NCI-H2196 treated with DMSO at 0.1 percent for 48 hours (cell line): ENCODE data around the gene KCNH5.
A peak's percentile ranks its signal among the peaks of the same experiment; 100 is the strongest.

ENCODE experiments used
- DNase-seq: peaks from one replicate; lab custom pipeline; 2025; ENCODE audit not compliant: unreplicated experiment; lab: John Stamatoyannopoulos, UW

Gene KCNH5, protein sequence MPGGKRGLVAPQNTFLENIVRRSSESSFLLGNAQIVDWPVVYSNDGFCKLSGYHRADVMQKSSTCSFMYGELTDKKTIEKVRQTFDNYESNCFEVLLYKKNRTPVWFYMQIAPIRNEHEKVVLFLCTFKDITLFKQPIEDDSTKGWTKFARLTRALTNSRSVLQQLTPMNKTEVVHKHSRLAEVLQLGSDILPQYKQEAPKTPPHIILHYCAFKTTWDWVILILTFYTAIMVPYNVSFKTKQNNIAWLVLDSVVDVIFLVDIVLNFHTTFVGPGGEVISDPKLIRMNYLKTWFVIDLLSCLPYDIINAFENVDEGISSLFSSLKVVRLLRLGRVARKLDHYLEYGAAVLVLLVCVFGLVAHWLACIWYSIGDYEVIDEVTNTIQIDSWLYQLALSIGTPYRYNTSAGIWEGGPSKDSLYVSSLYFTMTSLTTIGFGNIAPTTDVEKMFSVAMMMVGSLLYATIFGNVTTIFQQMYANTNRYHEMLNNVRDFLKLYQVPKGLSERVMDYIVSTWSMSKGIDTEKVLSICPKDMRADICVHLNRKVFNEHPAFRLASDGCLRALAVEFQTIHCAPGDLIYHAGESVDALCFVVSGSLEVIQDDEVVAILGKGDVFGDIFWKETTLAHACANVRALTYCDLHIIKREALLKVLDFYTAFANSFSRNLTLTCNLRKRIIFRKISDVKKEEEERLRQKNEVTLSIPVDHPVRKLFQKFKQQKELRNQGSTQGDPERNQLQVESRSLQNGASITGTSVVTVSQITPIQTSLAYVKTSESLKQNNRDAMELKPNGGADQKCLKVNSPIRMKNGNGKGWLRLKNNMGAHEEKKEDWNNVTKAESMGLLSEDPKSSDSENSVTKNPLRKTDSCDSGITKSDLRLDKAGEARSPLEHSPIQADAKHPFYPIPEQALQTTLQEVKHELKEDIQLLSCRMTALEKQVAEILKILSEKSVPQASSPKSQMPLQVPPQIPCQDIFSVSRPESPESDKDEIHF

DNA sequence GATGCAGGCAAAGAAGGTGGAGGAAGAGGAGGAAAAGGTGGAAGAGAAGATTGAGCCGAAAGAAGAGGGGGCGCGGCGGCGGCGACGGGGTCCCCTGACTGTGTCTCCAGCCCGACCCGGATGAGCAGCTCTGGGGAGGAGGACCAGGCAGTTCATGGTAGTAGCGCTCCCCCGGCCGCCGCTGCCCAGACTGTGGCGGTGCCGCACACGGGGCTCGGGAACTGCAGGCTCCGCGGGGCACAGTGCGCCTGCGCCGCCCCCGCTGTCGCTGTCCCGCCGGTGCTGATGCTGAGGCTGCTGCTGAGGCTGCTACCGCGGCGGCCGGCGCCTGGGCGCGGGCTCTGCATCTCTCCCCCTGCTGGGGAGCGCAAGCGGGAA is at the start of gene KCNH5:
KCNH5 (minus strand) TSS at position 225 of the 378 bp plus-strand sequence. CDS start 272 bp downstream, outside the sequence.
- DNase-seq, result peak; percentile 39

DNA sequence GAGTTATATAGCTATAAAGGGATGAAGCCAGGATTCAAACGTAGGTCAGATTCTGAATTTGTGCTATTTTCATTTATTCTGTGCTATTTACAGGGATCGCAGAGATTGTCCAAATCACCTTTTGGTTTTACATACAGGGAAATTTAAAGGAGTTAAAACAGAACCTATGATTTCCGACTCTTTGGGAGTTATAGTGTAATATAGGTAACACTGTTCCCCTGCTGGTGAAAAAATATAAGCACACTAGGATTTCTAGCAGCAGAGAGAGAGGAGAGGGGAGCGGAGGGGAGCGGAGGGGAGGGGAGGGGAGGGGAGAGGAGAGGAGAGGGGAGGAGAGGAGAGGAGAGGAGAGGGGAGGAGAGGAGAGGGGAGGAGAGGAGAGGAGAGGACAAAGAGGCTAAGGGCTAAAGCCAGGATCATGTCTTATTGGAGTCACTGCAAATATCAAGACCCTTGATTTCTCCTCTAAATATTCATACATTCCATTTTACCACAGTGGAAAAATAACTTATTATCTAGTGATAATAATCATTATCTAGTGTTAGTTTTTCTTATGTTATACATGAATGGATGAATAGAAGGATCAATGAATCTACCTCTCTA is 46.2 kb upstream of the KCNH5 start:
- DNase-seq, result no peak

DNA sequence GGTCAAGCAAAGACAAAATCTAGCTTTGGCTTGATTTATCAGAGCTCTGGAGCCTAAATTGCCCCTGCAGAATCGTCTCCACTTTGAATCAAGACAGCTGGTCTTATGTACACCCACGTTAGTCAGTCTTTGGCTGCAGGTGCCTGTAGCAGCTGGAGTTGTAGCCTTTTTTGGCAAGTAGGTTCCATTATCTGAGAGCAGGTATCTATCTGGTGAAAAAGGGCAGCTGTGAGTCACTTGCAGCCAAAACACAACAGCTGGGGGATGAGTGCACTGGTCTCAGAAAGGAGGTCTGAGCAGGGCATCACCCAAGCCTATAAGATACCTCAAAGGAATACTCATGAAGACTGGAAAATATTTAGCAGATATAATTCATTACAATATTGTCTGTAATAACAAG is 43.6 kb upstream of the KCNH5 start:
- peak; percentile 32 for DNase-seq

DNA sequence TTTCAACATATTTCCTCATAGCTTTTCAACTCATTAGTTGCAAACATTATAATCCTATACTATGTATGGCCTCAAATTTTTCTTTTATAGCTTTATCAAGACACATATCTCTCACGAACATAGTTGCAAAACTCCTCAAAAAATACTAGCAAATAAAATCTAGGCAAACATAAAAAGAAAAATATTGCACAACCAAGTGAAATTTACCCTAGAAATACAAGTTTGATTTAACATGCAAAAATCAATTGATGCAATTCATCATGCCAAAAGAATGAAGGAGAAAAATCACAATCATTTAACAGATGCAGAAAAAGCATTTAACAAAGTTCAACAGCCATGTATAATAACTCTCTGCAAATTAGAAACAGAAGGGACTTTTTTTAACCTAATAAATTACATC is 33.3 kb upstream of the KCNH5 start:
- DNase-seq, result no peak

DNA sequence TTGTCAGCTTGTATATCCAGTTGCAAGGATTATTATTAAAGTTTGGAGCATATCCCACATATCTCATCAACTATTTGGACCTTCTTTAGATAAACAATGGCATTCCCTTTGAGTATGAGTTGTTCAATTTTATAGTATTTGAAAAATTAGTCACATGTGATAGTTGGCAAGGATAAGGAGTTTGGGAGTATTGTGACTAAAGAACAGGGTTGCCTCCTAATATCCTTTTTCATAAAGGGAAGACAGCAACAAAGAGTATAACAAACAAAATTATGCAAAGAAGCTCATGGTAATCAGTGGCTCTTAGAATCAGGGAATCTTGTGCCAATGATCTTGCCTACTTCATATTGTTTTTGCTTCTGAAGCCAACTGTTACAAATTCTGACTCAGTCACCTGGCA is 31.2 kb upstream of the KCNH5 start:
- no peak for DNase-seq

DNA sequence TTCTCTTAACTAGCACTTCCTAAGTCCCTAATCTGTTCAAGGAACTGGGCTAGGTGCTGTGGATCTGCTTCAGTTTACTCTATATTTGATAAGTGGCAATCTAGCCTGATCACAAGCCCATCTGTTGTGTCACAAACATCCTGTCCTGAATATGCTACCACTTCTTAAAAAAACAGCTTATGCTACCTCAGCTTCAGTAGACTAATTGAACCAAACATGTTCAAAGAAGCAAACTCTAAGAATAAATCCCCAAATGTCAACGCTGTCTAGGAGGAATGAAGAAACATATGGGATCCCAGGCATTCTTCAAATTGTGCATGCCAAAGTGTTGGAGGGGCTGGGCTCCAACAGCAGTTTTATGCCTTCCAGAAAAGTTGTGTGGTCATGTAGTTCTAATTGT is 10.4 kb upstream of the KCNH5 start:
- no peak for DNase-seq

DNA sequence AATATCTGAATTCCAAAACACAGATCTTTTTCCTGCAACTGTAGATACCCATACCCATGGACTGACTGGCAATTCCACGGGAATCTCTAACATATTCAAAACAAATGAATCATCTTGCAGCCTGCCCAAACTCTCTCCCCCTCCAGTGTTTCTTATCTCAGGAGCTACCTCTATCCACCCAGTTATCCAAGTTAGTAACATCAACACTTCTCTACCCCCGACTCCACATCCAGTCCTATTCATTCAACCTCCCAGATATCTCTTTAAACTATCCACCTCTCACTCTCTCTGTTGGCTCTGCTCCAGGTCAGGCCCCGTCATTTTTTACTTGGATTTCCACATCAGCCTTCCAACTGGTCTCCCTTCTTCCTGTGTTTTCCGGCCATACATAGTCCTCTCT is 6.7 kb upstream of the KCNH5 start:
- DNase-seq, result no peak

DNA sequence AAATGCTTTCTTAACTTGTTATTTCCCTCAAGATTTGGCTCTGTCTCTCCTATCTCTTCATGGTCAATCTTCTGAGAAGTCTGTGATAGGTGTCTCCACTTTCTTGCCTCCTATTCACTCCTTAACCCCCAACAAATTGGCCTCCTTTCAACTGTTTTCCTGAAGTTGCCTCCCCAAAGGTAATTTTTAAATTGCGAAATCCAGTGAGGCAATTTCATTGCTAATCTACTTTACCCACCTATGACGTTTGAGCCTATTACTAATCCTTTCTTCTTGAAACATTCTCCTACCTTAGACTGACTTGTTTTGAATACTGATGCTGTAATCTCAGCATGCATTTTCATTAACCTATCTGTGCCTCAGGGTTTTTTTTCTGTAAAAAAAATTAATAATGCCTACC is 6.0 kb upstream of the KCNH5 start:
- DNase-seq, result no peak

DNA sequence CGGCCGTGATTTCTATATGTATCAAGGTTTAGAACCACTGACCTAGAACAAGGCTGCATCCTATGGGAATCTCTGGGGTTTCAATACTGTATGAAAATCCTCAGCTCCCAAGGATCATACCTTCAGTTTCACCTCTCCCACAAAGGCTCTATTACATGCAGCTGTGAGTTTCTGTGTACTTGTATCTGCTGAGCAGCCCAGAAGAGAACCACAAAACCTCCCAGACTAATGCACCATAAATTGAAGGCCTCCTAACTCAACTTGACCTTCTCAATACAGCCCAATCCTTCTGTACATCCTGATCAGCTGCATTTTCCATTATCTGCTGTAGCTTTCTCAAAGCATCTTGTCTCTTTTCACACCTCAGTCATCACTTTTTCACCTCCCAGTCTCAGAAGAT is 5.4 kb upstream of the KCNH5 start:
- no peak for DNase-seq

DNA sequence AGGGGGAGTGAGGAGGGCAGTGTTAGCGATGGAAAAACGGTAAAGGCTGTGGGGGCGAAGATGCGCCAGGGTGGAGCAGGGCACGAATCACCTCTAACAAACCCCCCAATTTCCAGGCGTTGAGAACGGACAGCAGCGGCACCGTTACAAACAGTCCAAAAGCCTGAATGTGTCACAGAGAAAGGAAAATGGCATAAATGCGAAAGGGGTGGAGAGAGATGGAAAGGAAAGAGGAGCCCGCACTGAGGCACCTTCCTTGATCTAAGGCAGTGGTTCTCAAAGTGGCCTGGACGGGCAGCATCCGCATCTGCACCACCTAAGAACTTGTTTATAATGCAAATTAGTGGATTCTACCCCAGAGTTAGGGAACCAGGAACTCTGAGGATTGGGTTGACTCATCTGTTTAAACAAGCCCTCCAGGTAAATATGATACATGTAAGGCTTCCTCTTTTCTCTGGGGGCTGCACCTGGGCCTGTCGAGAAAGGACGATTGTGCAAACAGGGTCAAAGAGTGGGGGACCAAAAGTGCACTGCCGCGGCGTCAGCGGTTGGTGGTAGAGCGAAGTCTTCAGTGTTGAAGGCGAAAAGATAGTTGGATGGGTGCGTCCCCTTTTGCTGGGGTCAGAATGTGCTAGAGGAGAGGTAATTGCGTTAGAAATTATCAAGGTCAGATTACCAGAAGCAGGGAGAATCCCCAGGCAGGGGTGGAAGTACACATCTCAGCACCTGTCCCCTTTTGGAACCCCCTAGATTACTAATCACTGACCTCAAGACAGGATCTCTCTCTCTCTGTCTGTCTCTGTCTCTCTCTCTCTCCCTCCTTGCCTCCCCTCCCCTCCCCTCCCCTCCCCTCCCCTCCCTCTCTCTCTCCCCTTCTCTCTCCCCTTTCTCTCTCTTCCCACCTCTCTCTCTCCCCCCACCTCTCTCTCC is 1.3 kb upstream of the KCNH5 start:
- peak; percentile 34 for DNase-seq

DNA sequence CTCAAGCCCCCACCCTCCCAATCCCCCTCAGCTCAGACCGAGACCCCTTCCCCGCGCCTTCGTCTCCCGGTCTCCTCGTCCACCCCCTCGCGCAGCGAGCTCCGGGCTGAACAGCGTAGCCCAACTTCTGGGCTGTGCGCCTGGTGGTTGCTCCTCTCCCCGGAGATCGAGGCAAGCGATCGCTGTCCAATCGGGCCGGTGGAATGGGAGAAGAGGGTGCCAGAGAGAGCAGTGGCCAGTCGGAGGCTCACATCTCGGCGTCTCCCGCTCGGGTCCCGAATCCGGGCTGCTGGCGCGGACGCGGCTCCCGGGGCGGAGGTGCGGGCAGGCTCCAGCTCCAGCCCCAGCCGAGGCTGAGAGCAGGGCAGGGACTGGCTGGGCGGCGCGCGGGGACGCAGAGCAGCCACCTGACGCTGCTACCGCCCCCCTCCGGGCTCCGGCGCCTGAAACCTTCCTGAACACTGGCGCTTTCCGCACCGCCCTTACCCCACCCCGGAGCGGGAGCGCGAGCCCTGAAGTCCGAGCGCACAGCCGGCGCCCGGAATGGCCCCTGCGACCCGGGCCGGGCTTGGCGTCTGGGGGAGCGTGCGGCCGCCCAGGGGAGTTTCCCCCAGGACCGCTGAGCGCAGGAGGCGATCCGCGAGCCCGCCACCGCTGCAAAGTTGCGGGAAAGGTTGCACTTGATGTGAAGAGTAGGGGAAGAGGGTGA is 508 bp upstream of the KCNH5 start:
- peak; percentile 58 for DNase-seq

DNA sequence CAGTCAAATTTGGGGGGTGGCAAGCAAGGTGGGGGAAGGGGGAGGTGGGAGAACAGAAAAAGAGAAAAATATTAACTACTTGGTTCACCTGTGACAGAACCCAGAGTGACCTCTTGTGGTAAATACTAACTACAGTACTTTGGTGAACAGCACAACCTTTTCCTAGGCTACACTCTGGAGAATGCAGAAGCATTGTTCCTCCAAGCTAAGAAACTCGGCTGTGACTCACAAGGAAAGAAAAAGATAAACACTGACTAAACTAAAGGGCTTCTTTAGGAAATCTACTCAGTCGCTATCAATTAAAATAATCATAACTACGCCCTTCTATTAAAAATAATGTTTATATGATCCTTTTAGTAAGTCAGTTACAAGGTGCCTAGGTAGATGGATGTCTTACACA is 5.4 kb downstream of the KCNH5 start:
- peak; percentile 69 for DNase-seq

DNA sequence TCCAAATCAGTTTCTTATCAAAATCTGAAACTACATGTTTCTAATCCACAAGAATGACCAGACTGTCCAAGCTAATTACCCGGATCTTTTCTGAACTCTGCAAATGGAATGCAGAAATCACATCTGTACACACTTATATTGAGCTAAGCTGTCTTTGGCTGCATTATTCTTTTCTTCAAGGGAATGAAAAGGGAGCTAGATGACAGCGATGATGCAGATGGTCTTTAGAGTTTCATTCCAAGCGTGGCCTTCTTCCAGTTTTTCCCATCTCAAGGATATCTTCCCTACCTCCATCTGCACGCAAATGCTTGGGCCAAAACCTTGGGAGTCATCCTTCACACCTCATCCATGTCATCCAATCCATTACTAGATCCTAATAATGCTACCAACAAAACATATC is 12.6 kb downstream of the KCNH5 start:
- DNase-seq, result no peak

DNA sequence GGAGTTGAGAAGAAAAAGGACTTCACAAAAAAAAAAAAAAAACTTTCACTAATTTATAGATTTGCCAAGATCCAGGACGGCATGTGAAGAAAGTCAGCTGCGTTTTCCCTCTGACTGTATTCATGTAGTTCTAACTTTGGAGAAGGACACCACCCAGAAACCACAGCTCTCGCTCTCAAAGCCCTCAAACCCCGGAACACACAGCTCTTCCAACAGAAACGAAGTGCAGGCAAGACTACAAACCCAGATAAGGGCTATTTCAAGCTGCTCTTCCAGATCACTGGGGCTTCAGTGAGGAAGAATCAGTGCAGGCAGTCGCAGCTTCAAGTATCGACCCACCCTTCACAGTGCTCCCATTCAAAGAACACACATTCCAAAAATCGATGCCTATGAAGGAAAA is 13.2 kb downstream of the KCNH5 start:
- DNase-seq, result no peak

DNA sequence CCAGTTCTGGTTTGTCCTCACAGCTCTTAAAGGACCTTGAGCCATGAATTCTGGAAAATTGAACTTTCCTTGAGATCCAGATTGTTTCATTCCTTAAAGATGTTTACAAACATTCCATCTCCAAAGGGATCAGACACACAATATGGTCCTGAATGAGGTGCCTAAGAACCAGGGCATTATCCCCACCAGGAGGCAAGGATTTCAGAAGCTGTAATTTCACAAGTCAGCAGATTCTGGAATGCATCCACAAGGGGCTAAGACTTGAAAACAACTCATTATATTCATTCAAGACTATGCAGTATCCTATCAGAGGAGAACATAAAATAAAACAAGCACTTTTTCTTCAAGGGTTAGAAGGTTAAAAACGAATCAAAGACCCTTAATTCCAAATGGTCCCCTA is 15.1 kb downstream of the KCNH5 start:
- DNase-seq, result no peak

DNA sequence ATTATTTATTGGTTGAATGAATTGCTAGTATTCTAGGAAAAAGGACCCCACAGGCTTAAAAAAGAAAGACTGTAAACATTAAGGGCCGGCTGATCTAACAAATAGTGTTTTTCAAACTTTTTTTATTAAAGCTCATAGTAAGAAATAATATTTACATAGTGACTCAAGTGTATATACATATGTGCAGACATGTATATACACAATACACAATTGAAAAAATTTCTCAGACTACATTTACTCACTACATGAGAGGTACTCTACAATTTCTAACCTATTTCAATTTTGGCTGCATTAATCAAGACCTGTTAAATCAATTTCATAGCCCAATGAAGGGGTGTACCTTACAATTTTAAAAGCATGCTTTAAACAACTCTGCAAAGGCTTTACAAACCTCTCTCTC is 17.5 kb downstream of the KCNH5 start:
- DNase-seq, result no peak

DNA sequence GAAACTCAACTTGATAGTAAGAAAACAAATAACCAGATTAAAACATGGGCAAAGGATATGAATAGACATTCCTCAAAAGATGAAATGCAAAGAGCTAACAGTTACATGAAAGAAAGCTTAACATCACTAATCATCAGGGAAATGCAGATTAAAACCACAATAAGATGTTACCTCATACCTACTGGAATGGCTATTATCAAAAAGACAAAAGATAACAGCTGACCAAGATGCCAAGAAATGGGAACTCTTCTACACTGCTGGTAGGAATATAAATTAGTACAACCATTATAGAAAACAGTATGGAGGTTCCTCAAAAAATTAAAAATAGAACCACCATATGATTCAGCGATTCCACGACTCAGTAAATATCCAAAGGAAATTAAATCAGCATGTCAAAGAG is 18.8 kb downstream of the KCNH5 start:
- no peak for DNase-seq

DNA sequence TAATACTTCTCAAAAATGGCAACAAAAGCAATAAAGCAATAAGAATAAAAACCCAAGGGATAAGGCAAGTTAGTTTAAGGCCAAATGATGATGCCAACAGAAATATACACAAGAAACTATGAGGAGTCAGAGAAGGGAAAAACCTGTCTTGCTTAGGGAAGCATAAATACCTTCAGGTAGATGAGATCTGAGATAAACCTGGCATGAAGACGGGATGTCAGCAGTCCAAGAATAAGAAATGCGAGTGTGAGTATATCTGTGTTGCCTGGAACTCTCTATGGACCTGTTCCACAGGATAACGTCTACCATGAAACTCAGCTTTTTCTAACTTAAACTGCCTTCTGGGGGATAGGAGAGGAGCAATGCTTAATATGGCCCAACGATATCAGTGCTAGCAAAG is 30.6 kb downstream of the KCNH5 start:
- DNase-seq, result no peak

DNA sequence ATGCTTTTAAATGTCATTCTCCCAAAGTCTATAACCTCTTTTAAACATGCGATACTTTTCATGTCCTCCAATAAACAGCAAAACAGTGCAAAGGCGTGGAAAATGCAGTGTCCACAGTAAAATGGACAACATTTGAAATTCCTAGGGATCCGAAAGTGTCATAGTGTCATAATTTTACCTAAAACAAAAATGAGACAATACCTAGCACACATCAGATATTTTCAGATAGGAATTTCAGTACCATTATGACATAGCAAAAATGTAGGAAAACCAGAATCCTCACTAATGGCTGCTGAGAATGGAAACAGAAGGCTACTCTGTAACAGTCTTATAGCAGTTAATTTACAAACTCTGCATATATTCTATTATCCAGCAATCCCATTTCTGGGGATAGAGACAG is 33.1 kb downstream of the KCNH5 start:
- no peak for DNase-seq

DNA sequence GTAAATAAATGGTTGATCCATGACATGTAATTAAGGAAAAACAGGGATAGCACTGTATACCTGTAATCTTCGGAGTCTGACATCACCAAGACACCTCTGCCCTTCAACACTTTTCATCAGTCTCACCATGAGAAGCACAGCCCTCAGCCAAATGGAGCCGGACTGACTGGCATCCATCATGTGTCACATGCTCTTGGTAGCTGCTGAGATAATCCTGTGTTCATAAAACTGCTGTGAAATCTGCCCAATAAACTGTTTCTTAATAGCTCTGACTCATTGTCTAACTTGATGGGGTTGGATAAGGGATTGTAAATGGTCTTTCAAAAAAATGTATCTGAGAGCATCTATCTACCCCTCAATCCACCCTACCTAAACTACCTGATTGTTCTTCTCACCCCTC is 33.6 kb downstream of the KCNH5 start:
- DNase-seq, result no peak
